Stimulated activated CD8-positive, alpha-beta memory T cell treated with anti-CD3 and anti-CD28 coated beads, Interleukin-4, amount 100 ng/mL, for 1 hour (primary cell): Measurements from ENCODE around the gene CRY2.
"Not testable (repeated sequence)": the region's sequence is repeated elsewhere in the genome, so short reads cannot be mapped to it uniquely, and the experiment has no call there.

Source experiments
- DNase-seq, 2 donors: peaks; one replicate each; pipeline ENCODE4 v3.0.0-alpha.2; 2020; ENCODE audit warnings: low read depth in 2 of 2, low spot score in 1 of 2

The CRY2 gene

GRCh38 chr11:45897556-45897955 is 50.3 kb downstream of the CRY2 start:
- DNase-seq, result no peak

GRCh38 chr11:45899086-45899447 is 51.8 kb downstream of the CRY2 start:
- no peak for DNase-seq

- DNase-seq, result peak; percentile 21 to 26
Measured at GRCh38 chr11:45899448-45900174, 52.3 kb downstream of the CRY2 start.

GRCh38 chr11:45900175-45900800 is 53.0 kb downstream of the CRY2 start:
- DNase-seq, result not testable (repeated sequence)

- DNase-seq, result no peak
Measured at GRCh38 chr11:45900916-45901617, 53.8 kb downstream of the CRY2 start.

GRCh38 chr11:45901626-45902025 is 54.4 kb downstream of the CRY2 start:
- no peak for DNase-seq

GRCh38 chr11:45902452-45903380 is 55.4 kb downstream of the CRY2 start:
- DNase-seq, result no peak

- DNase-seq, result no peak
Measured at GRCh38 chr11:45904309-45904915, 57.1 kb downstream of the CRY2 start.

- no peak for DNase-seq
Measured at GRCh38 chr11:45905095-45905494, 57.8 kb downstream of the CRY2 start.

- not testable (repeated sequence) for DNase-seq
Measured at GRCh38 chr11:45905576-45905975, 58.3 kb downstream of the CRY2 start.

- no peak for DNase-seq
Measured at GRCh38 chr11:45906096-45906682, 58.9 kb downstream of the CRY2 start.

GRCh38 chr11:45906965-45907611 is 59.8 kb downstream of the CRY2 start, which contains the start of gene FREY1:
Gene FREY1, minus strand, starts transcription at chr11:45907271. Its CDS starts 26 bp downstream, at chr11:45907245.
- no peak for DNase-seq

- DNase-seq, result no peak
Measured at GRCh38 chr11:45907911-45908370, 60.7 kb downstream of the CRY2 start.

- DNase-seq, result no peak
Measured at GRCh38 chr11:45909594-45910475, 62.6 kb downstream of the CRY2 start.

GRCh38 chr11:45910623-45911022 is 63.3 kb downstream of the CRY2 start:
- DNase-seq, result no peak

- no peak for DNase-seq
Measured at GRCh38 chr11:45913514-45913913, 66.2 kb downstream of the CRY2 start.

GRCh38 chr11:45913942-45914635 is 66.8 kb downstream of the CRY2 start:
- no peak for DNase-seq

- DNase-seq, result no peak
Measured at GRCh38 chr11:45915446-45915845, 68.2 kb downstream of the CRY2 start.
